Naive thymus-derived CD8-positive, alpha-beta T cell (primary cell): ENCODE results near the gene TNFRSF14. TPM values are rescaled to one million over a fixed set of nuclear protein-coding genes. Genes with fewer than 3 reads are reported as not detected.
A peak's percentile ranks its signal among the peaks of the same experiment; 100 is the strongest.

ENCODE experiments used
- ATAC-seq, 2 donors: fragments of 150-1000 bp; cut with Tn5 transposase in 1 of 2; sonication (Bioruptor Pico), chemical (Tn5 transposase) in 1 of 2; 1 replicate in 1 of 2; 2 replicates in 1 of 2; pipeline ENCODE4 v1.10.0; 2021; ENCODE audit warnings: mild to moderate bottlenecking in 2 of 2, moderate library complexity in 2 of 2
- POLR2A ChIA-PET: fragments of 350-600 bp; sonication (Branson Sonifier 250); formaldehyde crosslinking; loops from one replicate; lab custom pipeline; 2021; ENCODE audit warnings: antibody characterized with exemption; lab: Charles Lee
- DNase-seq, 10 donors: peaks; one replicate each; pipeline versions ENCODE4 v3.0.0 to v3.0.0-alpha.2; 2020 to 2022
- H3K27ac Mint-ChIP-seq, 10 donors: one replicate each; pipeline ENCODE4 v1.8.0; 2020 to 2022; ENCODE audit warnings: mild to moderate bottlenecking in 10 of 10, mixed read lengths in 10 of 10, moderate library complexity in 4 of 10, inconsistent platforms in 1 of 10
- H3K27me3 Mint-ChIP-seq, 5 donors: one replicate each; pipeline ENCODE4 v1.8.0; 2021 to 2022; ENCODE audit warnings: mixed read lengths in 5 of 5
- H3K36me3 Mint-ChIP-seq, 3 donors: one replicate each; pipeline ENCODE4 v1.8.0; 2020 to 2022; ENCODE audit warnings: mixed read lengths in 3 of 3, mild to moderate bottlenecking in 2 of 3, inconsistent platforms in 1 of 3
- H3K4me1 Mint-ChIP-seq, 4 donors: one replicate each; pipeline ENCODE4 v1.8.0; 2021 to 2022; ENCODE audit warnings: mixed read lengths in 4 of 4
- H3K4me3 Mint-ChIP-seq, 10 donors: one replicate each; pipeline ENCODE4 v1.8.0; 2020 to 2022; ENCODE audit warnings: mild to moderate bottlenecking in 10 of 10, mixed read lengths in 10 of 10, moderate library complexity in 6 of 10, inconsistent platforms in 1 of 10
- H3K9me3 Mint-ChIP-seq, 9 donors: one replicate each; pipeline ENCODE4 v1.8.0; 2020 to 2022; ENCODE audit warnings: mixed read lengths in 9 of 9, mild to moderate bottlenecking in 3 of 9, inconsistent platforms in 1 of 9, moderate library complexity in 1 of 9
- polyA plus RNA-seq, 3 donors: library from polyadenylated mRNA; unstranded; fragments of 300-500 nt; fragmentation: Illumina TruSeq; gene quantifications; one replicate each; pipeline ENCODE4 v1.2.3, GENCODE V29; 2021
- total RNA-seq, 8 experiments: library from RNA in 2 of 8; stranded (reverse) in 2 of 8; gene quantifications; one replicate each; pipeline ENCODE4 v1.2.3 and lab custom pipeline; 2021 to 2026

TNFRSF14 gene
- 100 to 1,000 TPM; 187 to 190 TPM for total RNA-seq
- polyA plus RNA-seq: 10 to 100 TPM; 45.8 to 61.6 (median 48.9) TPM
- 121 to 193 (median 160) reads per million in 6 experiments for total RNA-seq (lab: John Stamatoyannopoulos, UW)

DNA sequence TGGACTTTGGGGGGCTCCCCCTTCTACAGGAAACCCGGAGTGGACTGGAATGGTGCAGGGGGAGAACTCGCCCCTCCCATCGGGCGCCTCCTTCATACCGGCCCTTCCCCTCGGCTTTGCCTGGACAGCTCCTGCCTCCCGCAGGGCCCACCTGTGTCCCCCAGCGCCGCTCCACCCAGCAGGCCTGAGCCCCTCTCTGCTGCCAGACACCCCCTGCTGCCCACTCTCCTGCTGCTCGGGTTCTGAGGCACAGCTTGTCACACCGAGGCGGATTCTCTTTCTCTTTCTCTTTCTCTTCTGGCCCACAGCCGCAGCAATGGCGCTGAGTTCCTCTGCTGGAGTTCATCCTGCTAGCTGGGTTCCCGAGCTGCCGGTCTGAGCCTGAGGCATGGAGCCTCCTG lies at the start of gene TNFRSF14:
TSS of gene TNFRSF14 (plus strand) at position 95 of the 401 bp plus-strand sequence. CDS start at position 389, 294 bp downstream.
- Mint-ChIP-seq H3K9me3 (no peaks in the 10 kb centered on the region), H3K4me3 (peak within 1 kb of the TSS; percentile 91 to 99 (median 98)), H3K4me1 (peaks cover 28 to 62% (median 44%) of the 10 kb centered on the region in 4 donors), H3K36me3 (peaks cover 0 to 24% (median 4%) of the 10 kb centered on the region in 3 donors), H3K27ac (peak within 1 kb of the TSS; percentile 93 to 99 (median 98)), H3K27me3 (no peaks in the 10 kb centered on the region)
- DNase-seq (peak; percentile 53 to 87 (median 74)), ATAC-seq (peak; percentile 73 to 79)
- POLR2A ChIA-PET: interaction anchor here (0.7 to 11.9 kb wide), 18 partner anchors 9 to 366 kb away, joined by 3 to 408 read pairs (median 8); partner anchors contain the start of genes FAAP20, MORN1, PANK4 and PEX10

DNA sequence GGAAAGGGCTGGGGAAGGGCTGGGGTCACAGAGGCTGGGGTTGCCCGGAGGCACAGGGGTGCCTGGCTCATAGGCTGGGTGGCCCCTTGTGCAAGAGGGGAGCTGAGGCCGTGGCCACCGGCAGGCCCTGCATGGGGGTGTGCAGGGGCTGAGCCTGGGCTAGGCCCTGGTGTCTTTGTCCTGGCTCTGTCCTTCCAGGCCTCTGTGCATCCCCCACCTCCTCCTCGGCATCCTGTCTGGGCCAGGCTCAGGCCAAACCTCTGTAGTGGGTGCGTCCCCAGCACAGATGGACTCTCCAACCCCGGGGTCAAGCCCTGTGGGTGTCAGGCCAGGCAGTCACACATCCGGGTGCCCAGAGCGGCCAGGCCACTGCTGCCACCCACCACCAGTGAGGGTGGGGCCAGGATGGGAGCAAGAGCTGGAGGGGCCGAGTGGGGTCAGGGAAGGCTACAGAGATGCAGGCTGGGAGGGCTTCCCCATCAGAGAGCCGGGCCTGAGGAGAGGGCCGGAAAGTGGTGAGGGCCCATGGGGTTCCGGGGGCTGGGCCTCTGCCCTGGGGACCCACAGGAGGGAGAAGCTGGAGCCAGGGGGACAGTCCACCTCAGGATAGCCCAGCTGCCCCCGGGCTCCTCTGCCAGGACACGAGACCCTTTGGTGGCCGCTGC lies 49.1 kb upstream of the TNFRSF14 start:
- no peak for DNase-seq
- Mint-ChIP-seq H3K27me3 (no peaks in the 10 kb centered on the region), H3K4me3 (no peak overlapping the region), H3K36me3 (peaks cover 0 to 26% (median 0%) of the 10 kb centered on the region in 3 donors), H3K9me3 (no peaks in the 10 kb centered on the region), H3K4me1 (peaks cover 0 to 4% (median 0%) of the 10 kb centered on the region in 4 donors), H3K27ac (no peak overlapping the region)
- POLR2A ChIA-PET: interaction anchor here (0.5 to 4.6 kb wide), 9 partner anchors 9 to 357 kb away, joined by 3 to 32 read pairs (median 5); partner anchors contain the start of gene PANK4
- no peak for ATAC-seq

DNA sequence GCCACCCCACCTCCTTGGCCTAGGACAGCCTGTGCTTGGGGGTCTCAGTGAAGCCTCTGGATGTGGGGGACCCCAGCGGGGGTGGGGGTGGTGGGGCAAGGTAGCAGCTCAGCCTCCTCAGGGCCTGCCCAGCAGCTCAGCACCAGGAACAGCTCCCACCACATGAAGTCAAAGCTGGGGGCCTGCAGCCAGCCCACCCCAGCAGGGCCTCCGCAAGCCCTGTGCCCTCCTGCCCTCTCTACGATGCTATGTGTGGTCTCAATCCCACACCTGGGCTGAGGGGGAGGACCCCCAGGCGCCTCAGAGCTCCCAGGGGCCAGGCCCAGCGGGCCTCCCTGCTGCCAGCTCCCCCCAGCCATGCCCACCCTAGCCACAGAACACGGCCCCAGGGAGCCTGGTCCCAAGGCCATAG lies 48.4 kb upstream of the TNFRSF14 start:
- H3K9me3 Mint-ChIP-seq: no peaks in the 10 kb centered on the region
- peaks cover 0 to 29% (median 0%) of the 10 kb centered on the region in 3 donors for H3K36me3 Mint-ChIP-seq
- no peak for ATAC-seq
- H3K27me3 Mint-ChIP-seq: no peaks in the 10 kb centered on the region
- H3K4me3 Mint-ChIP-seq: no peak overlapping the region
- POLR2A ChIA-PET: interaction anchor here (1.1 to 4.6 kb wide), 3 partner anchors 12 to 40 kb away, joined by 4 to 32 read pairs (median 17); no protein-coding TSS in a partner anchor
- no peak for DNase-seq
- no peak overlapping the region for H3K27ac Mint-ChIP-seq
- peaks cover 0 to 4% (median 0%) of the 10 kb centered on the region in 4 donors for H3K4me1 Mint-ChIP-seq

DNA sequence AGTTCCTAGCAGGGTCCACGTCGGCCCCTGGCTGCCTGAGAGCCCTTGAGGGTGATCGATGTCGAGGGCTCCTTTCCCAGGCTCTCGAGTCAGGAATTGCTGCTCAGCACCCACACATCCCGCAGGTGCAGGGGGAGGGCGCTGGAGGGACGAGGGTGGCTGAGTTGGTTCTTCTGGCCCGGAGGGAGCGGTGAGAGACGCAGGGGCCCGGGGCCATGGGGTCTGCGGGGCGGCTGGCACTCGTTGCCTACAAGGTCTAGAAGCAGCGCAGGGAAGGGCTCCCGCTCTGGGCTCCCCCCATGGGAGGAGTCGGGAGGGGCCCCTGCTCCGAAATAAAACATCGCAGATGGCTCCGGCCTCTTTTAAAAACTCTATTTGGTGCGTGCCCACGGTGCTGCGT lies 48.0 kb upstream of the TNFRSF14 start:
- H3K27me3 Mint-ChIP-seq: no peaks in the 10 kb centered on the region
- no peak for DNase-seq
- no peak overlapping the region for H3K27ac Mint-ChIP-seq
- H3K36me3 Mint-ChIP-seq: peaks cover 0 to 32% (median 0%) of the 10 kb centered on the region in 3 donors
- ATAC-seq: no peak
- POLR2A ChIA-PET: interaction anchor here (1.1 to 4.6 kb wide), 3 partner anchors 12 to 39 kb away, joined by 4 to 32 read pairs (median 17); no protein-coding TSS in a partner anchor
- H3K9me3 Mint-ChIP-seq: no peaks in the 10 kb centered on the region
- no peak overlapping the region for H3K4me3 Mint-ChIP-seq
- H3K4me1 Mint-ChIP-seq: peaks cover 0 to 4% (median 0%) of the 10 kb centered on the region in 4 donors

DNA sequence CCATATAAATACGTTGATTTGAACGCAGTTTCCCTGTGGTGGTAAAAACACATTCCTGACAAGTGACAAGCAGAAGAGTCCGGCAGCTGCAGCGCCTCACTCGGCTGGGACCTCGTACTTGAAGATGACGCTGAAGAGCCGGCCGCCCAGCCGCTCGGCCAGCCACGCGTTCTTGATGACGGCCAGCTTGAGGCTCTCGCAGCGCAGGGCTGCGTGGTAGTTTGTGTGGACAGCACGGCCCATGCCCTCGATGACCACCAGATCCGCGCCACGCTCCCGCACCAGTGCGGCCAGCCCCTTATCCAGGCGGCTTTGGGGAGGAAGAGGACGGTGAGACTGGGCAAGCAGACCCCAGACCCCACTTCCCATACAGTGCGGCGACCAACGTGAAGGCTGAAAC lies 47.4 kb upstream of the TNFRSF14 start:
- Mint-ChIP-seq H3K27ac (no peak overlapping the region), H3K36me3 (peaks cover 0 to 34% (median 0%) of the 10 kb centered on the region in 3 donors), H3K9me3 (no peaks in the 10 kb centered on the region), H3K4me3 (no peak overlapping the region), H3K27me3 (no peaks in the 10 kb centered on the region), H3K4me1 (peaks cover 0 to 2% (median under 1%) of the 10 kb centered on the region in 4 donors)
- ATAC-seq: no peak
- DNase-seq: no peak
- POLR2A ChIA-PET: interaction anchor here (0.9 to 4.6 kb wide), 5 partner anchors 8 to 39 kb away, joined by 3 to 32 read pairs (median 4); partner anchors contain the start of gene PANK4

DNA sequence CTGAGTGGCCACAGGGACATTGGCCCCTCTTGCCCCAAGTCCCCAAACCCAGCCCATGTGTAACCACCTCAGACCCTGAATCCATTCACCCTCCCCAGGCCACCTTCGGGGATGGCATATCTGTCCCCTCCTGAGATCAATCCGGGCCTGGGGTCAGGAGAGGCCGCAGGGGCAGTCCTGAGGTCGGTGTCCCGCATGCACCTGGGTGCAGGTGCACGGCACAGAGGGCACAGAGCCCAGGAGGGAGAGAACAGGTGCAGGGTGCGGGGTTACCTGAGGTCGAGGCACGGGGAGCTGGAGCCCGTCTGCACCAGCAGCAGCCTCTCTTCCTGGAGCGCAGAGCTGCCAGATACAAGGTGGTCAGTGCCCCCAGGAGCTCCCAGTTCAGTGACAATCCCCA lies 46.6 kb upstream of the TNFRSF14 start:
- ATAC-seq (no peak), DNase-seq (no peak)
- Mint-ChIP-seq H3K27ac (no peak overlapping the region), H3K9me3 (no peaks in the 10 kb centered on the region), H3K27me3 (no peaks in the 10 kb centered on the region), H3K4me3 (no peak overlapping the region), H3K4me1 (peaks cover 0 to 2% (median under 1%) of the 10 kb centered on the region in 4 donors), H3K36me3 (peaks cover 0 to 35% (median 0%) of the 10 kb centered on the region in 3 donors)
- POLR2A ChIA-PET: interaction anchor here (0.9 to 1.6 kb wide), 4 partner anchors 9 to 16 kb away, joined by 3 to 6 read pairs (median 4); partner anchors contain the start of gene PANK4

DNA sequence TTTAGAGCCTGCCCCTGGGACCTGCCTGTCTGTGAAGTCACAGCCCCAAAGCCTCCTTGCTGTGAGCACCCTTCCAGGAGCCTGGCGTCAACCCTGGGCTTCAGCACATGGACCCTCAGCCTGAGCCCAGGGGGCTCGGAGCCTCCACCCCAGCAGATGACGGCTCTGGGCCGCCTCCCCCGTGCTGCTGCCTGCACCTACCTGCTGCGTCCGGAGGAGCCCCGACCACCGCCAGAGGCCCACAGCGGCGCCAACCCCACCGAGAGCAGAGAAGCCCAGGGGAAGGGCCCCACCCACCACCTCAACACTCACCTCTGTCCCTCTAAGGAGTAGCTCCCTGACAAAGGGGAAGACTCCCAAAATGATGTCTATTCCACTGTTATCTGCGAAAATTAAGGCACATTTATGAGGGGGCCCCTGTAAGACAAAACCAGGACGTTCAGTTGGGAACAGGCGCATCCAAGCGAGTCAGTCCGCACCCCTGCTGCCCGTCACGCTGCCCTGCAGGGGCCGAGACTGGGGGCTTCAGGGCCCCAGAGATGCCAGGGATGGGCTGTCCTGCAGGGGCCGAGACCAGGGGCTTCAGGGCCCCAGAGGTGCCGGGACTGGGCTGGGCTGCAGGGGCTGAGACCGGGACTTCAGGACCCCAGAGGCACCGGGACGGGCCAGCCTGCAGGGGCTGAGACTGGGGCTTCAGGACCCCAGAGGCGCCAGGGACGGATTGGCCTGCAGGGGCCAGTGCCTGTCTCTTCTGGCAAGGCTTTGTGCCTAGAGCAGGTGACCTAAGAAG lies 45.6 kb upstream of the TNFRSF14 start:
- DNase-seq (no peak), ATAC-seq (no peak)
- Mint-ChIP-seq H3K4me1 (peaks cover 0 to 2% (median under 1%) of the 10 kb centered on the region in 4 donors), H3K27me3 (no peaks in the 10 kb centered on the region), H3K27ac (no peak overlapping the region), H3K36me3 (peaks cover 0 to 41% (median 0%) of the 10 kb centered on the region in 3 donors), H3K4me3 (no peak overlapping the region), H3K9me3 (no peaks in the 10 kb centered on the region)
- POLR2A ChIA-PET: interaction anchor here (1.6 kb wide), 1 partner anchor 13 kb away, joined by 6 read pairs; no protein-coding TSS in a partner anchor

DNA sequence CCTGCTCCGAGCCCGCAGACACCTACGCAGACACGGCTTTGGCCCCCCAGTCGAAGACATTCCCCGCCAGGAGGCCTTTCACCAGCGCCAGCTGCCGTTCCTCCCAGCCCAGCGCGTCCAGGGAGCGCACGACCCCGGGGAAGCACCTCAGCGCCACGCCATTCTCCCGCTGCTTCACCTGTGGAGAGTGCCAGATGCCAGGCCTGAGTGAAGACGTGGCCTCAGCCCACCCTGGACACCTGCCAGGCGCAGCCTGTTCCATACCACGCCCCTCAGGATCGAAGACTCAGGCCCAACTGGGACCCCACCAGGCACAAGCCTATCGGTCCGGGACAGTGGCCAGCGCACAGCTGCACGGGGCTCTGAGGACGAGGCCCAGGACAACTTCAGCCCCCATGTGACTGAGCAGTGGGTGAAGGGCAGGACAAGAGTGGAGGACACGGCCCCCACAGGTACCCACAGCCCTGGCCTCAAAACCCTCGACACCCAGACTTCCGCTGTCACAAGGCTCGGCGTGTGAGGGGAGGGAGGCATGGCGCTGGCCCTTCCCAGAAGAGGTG lies 43.2 kb upstream of the TNFRSF14 start:
- no peak for ATAC-seq
- peak overlapping the region in 2 of 10 donors; percentile 18 to 52 for H3K27ac Mint-ChIP-seq
- POLR2A ChIA-PET: interaction anchor here (1.4 kb wide), 1 partner anchor 11 kb away, joined by 5 read pairs; no protein-coding TSS in a partner anchor

DNA sequence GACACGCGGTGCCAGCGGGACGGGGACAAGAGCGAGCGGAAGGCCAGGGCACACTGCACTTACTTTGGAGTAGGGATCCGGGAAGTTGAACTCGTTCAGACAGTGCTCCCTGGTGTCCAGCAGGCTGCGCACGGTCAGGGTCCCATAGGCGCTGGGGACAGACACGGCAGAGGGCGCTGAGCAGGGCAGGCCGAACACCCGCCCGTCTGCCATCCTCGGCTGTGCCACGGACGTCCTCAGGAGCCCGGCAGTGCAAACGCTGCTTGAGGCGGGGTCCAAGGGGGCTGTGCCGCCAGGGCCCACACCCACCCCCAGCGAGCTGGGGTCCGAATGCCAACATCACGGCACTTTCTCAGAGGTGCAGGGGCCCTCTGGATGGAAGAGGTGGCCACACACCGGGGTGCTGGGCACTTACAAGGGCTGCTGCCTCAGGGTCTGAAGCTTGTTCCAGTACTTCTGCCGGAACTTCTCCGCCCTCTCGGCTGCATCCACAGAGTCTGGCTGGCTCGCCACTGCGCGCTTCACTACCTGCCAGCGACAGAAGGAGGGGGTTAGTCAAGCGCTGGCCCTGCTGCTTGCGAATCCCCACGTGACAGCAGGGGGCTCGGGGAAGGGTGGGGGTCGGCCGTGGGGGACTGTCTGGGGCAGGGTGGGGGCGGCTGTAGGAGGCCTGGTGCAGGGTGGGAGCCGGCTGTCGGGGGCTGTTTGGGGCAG lies 42.1 kb upstream of the TNFRSF14 start:
- POLR2A ChIA-PET: interaction anchor here (1.1 to 1.4 kb wide), 4 partner anchors 8 to 28 kb away, joined by 3 to 5 read pairs (median 4); no protein-coding TSS in a partner anchor
- peaks cover 0 to 59% (median 5%) of the 10 kb centered on the region in 3 donors for H3K36me3 Mint-ChIP-seq
- peaks cover 0 to 2% (median 0%) of the 10 kb centered on the region in 4 donors for H3K4me1 Mint-ChIP-seq
- DNase-seq (no peak), ATAC-seq (no peak)
- peak overlapping the region in 2 of 10 donors; percentile 43 to 73 for H3K27ac Mint-ChIP-seq
- no peak overlapping the region for H3K4me3 Mint-ChIP-seq
- H3K9me3 Mint-ChIP-seq: no peaks in the 10 kb centered on the region
- no peaks in the 10 kb centered on the region for H3K27me3 Mint-ChIP-seq

More for the DNA sequence above, 43.2 kb upstream of the TNFRSF14 start:
- Mint-ChIP-seq H3K27me3 (no peaks in the 10 kb centered on the region), H3K4me3 (no peak overlapping the region), H3K4me1 (peaks cover 0 to 2% (median 0%) of the 10 kb centered on the region in 4 donors), H3K36me3 (peaks cover 0 to 55% (median 0%) of the 10 kb centered on the region in 3 donors), H3K9me3 (no peaks in the 10 kb centered on the region)
- DNase-seq: no peak

DNA sequence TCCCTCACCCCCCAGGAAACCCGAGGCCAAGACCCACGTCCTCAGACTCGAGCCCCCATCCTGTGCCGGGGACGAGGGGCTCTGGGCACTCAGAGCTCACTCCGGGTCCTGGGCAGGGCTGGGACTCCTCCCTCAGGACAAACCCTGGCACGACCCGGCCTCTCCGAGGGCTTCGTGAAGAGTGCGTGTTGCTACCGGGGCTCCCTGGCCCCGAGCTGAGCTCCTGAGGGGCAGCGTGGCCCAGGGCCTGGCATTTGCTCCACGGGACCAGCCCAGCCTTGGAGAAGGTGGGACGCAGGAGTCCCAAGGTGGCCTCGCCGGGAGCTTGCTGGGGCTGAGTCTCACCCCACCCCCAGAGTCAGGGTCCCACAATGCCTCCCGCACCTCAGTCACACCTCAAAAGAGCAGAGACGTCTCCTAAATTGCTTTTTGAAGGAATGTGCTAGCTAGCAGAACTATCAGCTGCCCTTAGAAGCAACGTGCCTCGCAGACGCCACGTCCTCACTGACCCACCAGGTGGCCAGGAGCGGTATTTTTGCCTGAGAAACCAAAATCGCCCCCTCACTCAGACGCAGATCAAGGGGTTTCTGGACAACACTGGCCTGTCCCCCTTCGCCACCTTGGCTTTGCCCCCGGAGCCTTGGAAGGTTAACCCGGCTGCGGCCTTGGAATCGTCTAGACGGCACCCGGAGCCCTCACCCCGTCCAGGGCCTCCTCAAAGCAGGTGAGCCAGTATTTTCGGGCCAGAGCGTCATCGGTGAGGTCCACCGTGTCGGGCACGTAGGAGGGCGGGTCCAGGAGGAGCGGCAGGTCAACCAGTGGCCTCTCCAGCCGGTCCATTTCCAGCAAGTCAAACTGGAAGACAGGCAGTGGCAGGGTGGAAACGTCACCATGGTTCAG lies 41.1 kb upstream of the TNFRSF14 start:
- ATAC-seq (no peak), DNase-seq (no peak)
- no peaks in the 10 kb centered on the region for H3K27me3 Mint-ChIP-seq
- H3K36me3 Mint-ChIP-seq: peaks cover 0 to 56% (median 6%) of the 10 kb centered on the region in 3 donors
- H3K4me1 Mint-ChIP-seq: peaks cover 0 to 2% (median 0%) of the 10 kb centered on the region in 4 donors
- H3K9me3 Mint-ChIP-seq: no peaks in the 10 kb centered on the region
- no peak overlapping the region for H3K4me3 Mint-ChIP-seq
- POLR2A ChIA-PET: interaction anchor here (0.8 to 1.2 kb wide), 6 partner anchors 8 to 27 kb away, joined by 3 to 4 read pairs (median 3); no protein-coding TSS in a partner anchor
- H3K27ac Mint-ChIP-seq: peak overlapping the region in 1 of 10 donors; percentile 63
